Panc1 (cell line): Measurements from ENCODE around the gene OCEL1. TPM values are rescaled to one million over a fixed set of nuclear protein-coding genes. Genes with fewer than 3 reads are reported as not detected.

Source experiments
- ATAC-seq: fragments of 200-7000 bp; cut with Tn5 transposase; 2 replicates; pipeline ENCODE4 v1.9.1; 2020; ENCODE audit warnings: mild to moderate bottlenecking, moderate library complexity
- Bru-seq: library from RNA; stranded (reverse); fragments of 400-500 nt; gene quantifications from one replicate; lab custom pipeline; 2021; lab: Mats Ljungman, UMichigan
- BruChase-seq, 2 experiments: library from RNA; stranded (reverse); fragments of 400-500 nt; gene quantifications; one replicate each; lab custom pipeline; 2021; lab: Mats Ljungman, UMichigan
- BruUV-seq: library from RNA; stranded (reverse); fragments of 400-500 nt; replicated peaks from 2 replicates; lab custom pipeline; 2021; lab: Mats Ljungman, UMichigan
- CTCF ChIA-PET: fragments of 300-600 bp; sonication (Branson Sonifier 250); formaldehyde crosslinking; loops from one replicate; lab custom pipeline; 2022; ENCODE audit warnings: antibody characterized with exemption; lab: Charles Lee
- POLR2A ChIA-PET: fragments of 300-600 bp; sonication (Branson Sonifier 250); formaldehyde crosslinking; loops from one replicate; lab custom pipeline; 2022; ENCODE audit warnings: antibody characterized with exemption; lab: Charles Lee
- DNase-seq: peaks from one replicate; pipeline ENCODE4 v3.0.0-alpha.2; 2010; ENCODE audit warnings: low read depth, low spot score
- H3K27ac ChIP-seq: 2 replicates; pipeline ENCODE4 v1.5.1; 2011; ENCODE audit warnings: mild to moderate bottlenecking, low read length, inconsistent platforms
- H3K27me3 ChIP-seq: fragments of 200-500 bp; sonication (Bioruptor generic); 2 replicates; pipeline ENCODE4 v1.6.0; 2014; ENCODE audit warnings: low read length, inconsistent platforms; ENCODE audit not compliant: control insufficient read depth, insufficient read depth
- H3K36me3 ChIP-seq: fragments of 200-500 bp; sonication (Bioruptor generic); 2 replicates; pipeline ENCODE4 v1.5.1; 2014; ENCODE audit warnings: inconsistent platforms, mild to moderate bottlenecking, low read length, moderate library complexity; ENCODE audit not compliant: control insufficient read depth, insufficient read depth
- H3K4me1 ChIP-seq: 2 replicates; pipeline ENCODE4 v1.5.1; 2011; ENCODE audit warnings: inconsistent platforms, mild to moderate bottlenecking, low read length, moderate library complexity; ENCODE audit not compliant: control insufficient read depth, insufficient read depth
- H3K4me3 ChIP-seq, 2 experiments: 2 replicates each; pipeline ENCODE4 v1.5.1; 2011 to 2012; ENCODE audit warnings: low read depth in 2 of 2, low read length in 2 of 2, mild to moderate bottlenecking in 2 of 2, inconsistent platforms in 1 of 2, moderate library complexity in 1 of 2
- H3K9me3 ChIP-seq: fragments of 200-500 bp; sonication (Bioruptor generic); 2 replicates; pipeline ENCODE4 v1.5.1; 2014; ENCODE audit warnings: low read depth, mild to moderate bottlenecking, inconsistent platforms, low read length, moderate library complexity; ENCODE audit not compliant: control insufficient read depth, insufficient read depth
- POLR2AphosphoS5 ChIP-seq: IDR thresholded peaks from 2 replicates; pipeline ENCODE4 v1.6.1; 2012; ENCODE audit warnings: mild to moderate bottlenecking, low read depth, low read length, moderate library complexity
- SIN3A ChIP-seq: IDR thresholded peaks from 2 replicates; pipeline ENCODE4 v1.6.1; 2012; ENCODE audit warnings: low read depth, mild to moderate bottlenecking, low read length, moderate library complexity, borderline replicate concordance; ENCODE audit not compliant: insufficient read depth
- TCF7L2 ChIP-seq: IDR thresholded peaks from 2 replicates; pipeline ENCODE4 v1.6.1; 2011; ENCODE audit warnings: mild to moderate bottlenecking, low read depth, low read length, inconsistent platforms
- in situ Hi-C: cut with HindIII; loops from 2 replicates; pipeline ENCODE4 v1.10.0; 2016; ENCODE audit warnings: low sequenced_read_pairs, low pct_unique_long_range_greater_than_20kb
- intact Hi-C: fragments of 100-400 bp; cut with micrococcal nuclease; formaldehyde crosslinking; loops from one replicate; pipeline ENCODE4 v1.10.0; 2022; ENCODE audit not compliant: unreplicated experiment
- long read RNA-seq: library from polyadenylated mRNA; unstranded; transcript quantifications from one replicate; pipeline ENCODE4 v2.0.0, GENCODE V29; 2021; ENCODE audit not compliant: unreplicated experiment
- polyA plus RNA-seq: library from polyadenylated mRNA; unstranded; fragments of >200 nt; gene quantifications from one replicate; pipeline ENCODE4 v1.2.1, GENCODE V29; 2012; ENCODE audit warnings: missing spikeins; ENCODE audit not compliant: insufficient read length
- total RNA-seq: library from RNA; stranded (reverse); gene quantifications from one replicate; pipeline ENCODE4 v1.2.1, GENCODE V29; 2021; ENCODE audit not compliant: unreplicated experiment
- TF ChIP-seq, protein P1 (sequence below), 2 experiments: IDR thresholded peaks; 2 replicates each; pipeline ENCODE4 v1.6.1; 2011 to 2012; ENCODE audit warnings: low read depth in 2 of 2, control low read depth in 1 of 2, low read length in 1 of 2, mild to moderate bottlenecking in 1 of 2, moderate library complexity in 1 of 2; ENCODE audit not compliant: insufficient read depth in 1 of 2
- TF ChIP-seq, protein P2 (sequence below): fragments of 450-650 bp; IDR thresholded peaks from 2 replicates; pipeline ENCODE4 v1.5.1; 2017; ENCODE audit warnings: mild to moderate bottlenecking

OCEL1 gene, protein sequence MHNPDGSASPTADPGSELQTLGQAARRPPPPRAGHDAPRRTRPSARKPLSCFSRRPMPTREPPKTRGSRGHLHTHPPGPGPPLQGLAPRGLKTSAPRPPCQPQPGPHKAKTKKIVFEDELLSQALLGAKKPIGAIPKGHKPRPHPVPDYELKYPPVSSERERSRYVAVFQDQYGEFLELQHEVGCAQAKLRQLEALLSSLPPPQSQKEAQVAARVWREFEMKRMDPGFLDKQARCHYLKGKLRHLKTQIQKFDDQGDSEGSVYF
- total RNA-seq, result 37.1 TPM
- polyA plus RNA-seq, result 41.8 TPM
- Bru-seq, nascent RNA, result percentile 57 among the genes with signal in this experiment
- BruChase-seq, experiment 1, labeled RNA remaining after a 2-hour chase, result percentile 48 among the genes with signal in this experiment
- percentile 72 among the genes with signal in this experiment for BruChase-seq, experiment 2, labeled RNA remaining after a 6-hour chase
- long read RNA-seq, transcript OCEL1-204 (2 exons, 730 nt), result major isoform, 5 of 31 reads
- long read RNA-seq, partial matches to known transcripts, result 12 of 31 reads
- long read RNA-seq, other reads (novel, unspliced or antisense), result 7 of 31 reads

DNA sequence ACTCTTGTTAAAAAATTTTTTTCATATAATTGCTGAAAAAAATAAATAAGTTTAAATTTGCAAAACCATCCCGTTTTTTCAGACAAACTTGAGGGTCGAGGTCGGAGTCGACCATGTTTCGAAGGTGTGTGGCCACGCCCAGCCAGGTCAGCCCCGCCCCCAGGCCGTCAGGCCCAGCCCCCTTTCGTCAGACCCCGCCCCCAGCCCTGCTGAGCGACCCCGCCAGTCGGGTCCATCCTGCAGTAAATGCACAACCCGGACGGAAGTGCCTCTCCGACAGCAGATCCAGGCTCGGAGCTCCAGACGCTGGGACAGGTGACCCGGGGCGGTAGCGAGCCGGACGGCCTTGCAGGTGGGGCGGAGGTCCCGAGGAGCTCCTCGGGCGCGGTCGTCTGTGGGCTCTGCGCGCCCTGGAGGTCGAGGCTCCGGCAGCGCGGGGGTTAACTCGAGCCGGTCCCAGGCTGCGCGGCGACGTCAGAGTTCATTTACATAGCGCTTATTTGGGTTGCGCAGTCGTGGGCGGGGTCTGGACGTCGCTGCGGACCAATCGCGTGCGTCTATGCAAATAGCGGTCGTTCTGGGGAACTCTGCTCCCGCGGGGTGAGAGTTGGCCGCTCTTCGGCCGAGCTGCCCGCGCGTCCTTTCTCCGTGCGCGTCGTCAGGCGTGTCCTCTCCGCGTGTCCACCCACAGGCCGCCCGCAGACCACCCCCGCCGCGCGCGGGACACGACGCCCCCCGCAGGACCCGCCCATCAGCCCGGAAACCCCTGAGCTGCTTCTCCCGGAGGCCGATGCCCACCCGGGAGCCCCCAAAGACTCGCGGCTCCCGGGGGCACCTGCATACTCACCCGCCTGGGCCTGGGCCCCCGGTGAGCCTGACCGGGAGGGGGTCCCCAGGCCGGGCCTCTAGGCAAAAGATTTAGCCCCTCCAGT, at the start of gene OCEL1:
Gene OCEL1 (plus strand): TSS at position 225 of the 932 bp plus-strand sequence. CDS start 22 bp downstream, at position 247.
- Histone ChIP-seq H3K4me1 (peaks cover 4% of the 10 kb centered on the region), H3K27ac (peak within 1 kb of the TSS; percentile 72), H3K9me3 (no peaks in the 10 kb centered on the region), H3K4me3 (peak within 1 kb of the TSS; percentile 61 to 76), H3K36me3 (no peaks in the 10 kb centered on the region; the same call in 1 of the 2 replicates), H3K27me3 (no peaks in the 10 kb centered on the region)
- DNase-seq (peak; percentile 73), ATAC-seq (peak; percentile 91)
- ChIA-PET CTCF (no interaction called here), POLR2A (interaction anchor here (0.6 kb wide), 1 partner anchor 75 kb away, joined by 6 read pairs; no protein-coding TSS in a partner anchor)
- intact Hi-C loops, result loop anchor here (10.0 kb wide), 1 partner anchor 59 kb away; the partner anchor contains the start of gene ANKLE1
- in situ Hi-C loops, result no loop called here
- TF ChIP-seq, protein P1, sequence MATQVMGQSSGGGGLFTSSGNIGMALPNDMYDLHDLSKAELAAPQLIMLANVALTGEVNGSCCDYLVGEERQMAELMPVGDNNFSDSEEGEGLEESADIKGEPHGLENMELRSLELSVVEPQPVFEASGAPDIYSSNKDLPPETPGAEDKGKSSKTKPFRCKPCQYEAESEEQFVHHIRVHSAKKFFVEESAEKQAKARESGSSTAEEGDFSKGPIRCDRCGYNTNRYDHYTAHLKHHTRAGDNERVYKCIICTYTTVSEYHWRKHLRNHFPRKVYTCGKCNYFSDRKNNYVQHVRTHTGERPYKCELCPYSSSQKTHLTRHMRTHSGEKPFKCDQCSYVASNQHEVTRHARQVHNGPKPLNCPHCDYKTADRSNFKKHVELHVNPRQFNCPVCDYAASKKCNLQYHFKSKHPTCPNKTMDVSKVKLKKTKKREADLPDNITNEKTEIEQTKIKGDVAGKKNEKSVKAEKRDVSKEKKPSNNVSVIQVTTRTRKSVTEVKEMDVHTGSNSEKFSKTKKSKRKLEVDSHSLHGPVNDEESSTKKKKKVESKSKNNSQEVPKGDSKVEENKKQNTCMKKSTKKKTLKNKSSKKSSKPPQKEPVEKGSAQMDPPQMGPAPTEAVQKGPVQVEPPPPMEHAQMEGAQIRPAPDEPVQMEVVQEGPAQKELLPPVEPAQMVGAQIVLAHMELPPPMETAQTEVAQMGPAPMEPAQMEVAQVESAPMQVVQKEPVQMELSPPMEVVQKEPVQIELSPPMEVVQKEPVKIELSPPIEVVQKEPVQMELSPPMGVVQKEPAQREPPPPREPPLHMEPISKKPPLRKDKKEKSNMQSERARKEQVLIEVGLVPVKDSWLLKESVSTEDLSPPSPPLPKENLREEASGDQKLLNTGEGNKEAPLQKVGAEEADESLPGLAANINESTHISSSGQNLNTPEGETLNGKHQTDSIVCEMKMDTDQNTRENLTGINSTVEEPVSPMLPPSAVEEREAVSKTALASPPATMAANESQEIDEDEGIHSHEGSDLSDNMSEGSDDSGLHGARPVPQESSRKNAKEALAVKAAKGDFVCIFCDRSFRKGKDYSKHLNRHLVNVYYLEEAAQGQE (IDR thresholded peaks at IDR 0.05; ENCODE audit: insufficient read depth in 1 of 2, low read depth in 2 of 2, low read length in 1 of 2), result no peak
- TF ChIP-seq SIN3A, result no peak
- TF ChIP-seq, protein P2, sequence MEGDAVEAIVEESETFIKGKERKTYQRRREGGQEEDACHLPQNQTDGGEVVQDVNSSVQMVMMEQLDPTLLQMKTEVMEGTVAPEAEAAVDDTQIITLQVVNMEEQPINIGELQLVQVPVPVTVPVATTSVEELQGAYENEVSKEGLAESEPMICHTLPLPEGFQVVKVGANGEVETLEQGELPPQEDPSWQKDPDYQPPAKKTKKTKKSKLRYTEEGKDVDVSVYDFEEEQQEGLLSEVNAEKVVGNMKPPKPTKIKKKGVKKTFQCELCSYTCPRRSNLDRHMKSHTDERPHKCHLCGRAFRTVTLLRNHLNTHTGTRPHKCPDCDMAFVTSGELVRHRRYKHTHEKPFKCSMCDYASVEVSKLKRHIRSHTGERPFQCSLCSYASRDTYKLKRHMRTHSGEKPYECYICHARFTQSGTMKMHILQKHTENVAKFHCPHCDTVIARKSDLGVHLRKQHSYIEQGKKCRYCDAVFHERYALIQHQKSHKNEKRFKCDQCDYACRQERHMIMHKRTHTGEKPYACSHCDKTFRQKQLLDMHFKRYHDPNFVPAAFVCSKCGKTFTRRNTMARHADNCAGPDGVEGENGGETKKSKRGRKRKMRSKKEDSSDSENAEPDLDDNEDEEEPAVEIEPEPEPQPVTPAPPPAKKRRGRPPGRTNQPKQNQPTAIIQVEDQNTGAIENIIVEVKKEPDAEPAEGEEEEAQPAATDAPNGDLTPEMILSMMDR, result no peak
- peak; percentile 45; the same call in 1 of the 2 replicates for TF ChIP-seq POLR2AphosphoS5
- no TSS peak for BruUV-seq

DNA sequence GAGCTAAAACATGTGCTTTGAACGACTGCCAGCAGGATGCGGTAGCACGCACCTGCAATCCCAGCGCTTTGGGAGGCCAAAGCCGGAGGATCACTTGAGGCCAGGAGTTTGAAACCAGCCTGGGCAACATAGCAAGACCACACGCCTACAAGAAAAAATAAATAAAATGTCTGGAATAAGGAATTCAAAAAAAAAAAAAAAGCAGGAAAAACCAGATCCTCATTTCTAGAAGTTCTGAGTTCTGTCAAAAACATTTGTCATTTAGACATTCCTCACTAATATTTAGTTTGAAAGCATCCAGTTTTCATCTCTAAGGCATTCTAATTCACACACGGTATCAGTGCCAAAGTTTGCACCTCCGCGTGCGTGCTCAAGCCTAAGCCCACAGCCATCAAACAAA, 47.7 kb upstream of the OCEL1 start:
- intact Hi-C loops (no loop called here), in situ Hi-C loops (no loop called here)
- Histone ChIP-seq H3K27ac (no peak overlapping the region), H3K4me1 (no peaks in the 10 kb centered on the region), H3K4me3 (no peak overlapping the region), H3K9me3 (no peaks in the 10 kb centered on the region), H3K36me3 (no peaks in the 10 kb centered on the region), H3K27me3 (no peaks in the 10 kb centered on the region)
- CTCF ChIA-PET, result no interaction called here
- no peak for DNase-seq
- TF ChIP-seq, protein P2, result no peak
- TF ChIP-seq SIN3A, result no peak
- TF ChIP-seq, protein P1 (IDR thresholded peaks at IDR 0.05; ENCODE audit: insufficient read depth in 1 of 2, low read depth in 2 of 2, low read length in 1 of 2), result no peak
- no peak for TF ChIP-seq TCF7L2
- no peak for TF ChIP-seq POLR2AphosphoS5
- POLR2A ChIA-PET, result no interaction called here
- ATAC-seq, result no peak
- BruUV-seq, result no TSS peak
